HAP-1 (cell line): Measurements from ENCODE around the gene AMZ1.

Experiments used
- DNase-seq, 2 experiments: peaks; one replicate each; pipeline ENCODE4 v3.0.0-alpha.2; 2016 to 2020; ENCODE audit warnings: low spot score in 2 of 2
- H3K27me3 ChIP-seq: fragments of 250-450 bp; sonication (Bioruptor Pico); 2 replicates; pipeline ENCODE4 v1.5.1; 2020; ENCODE audit warnings: low read depth, mild to moderate bottlenecking, moderate library complexity
- H3K36me3 ChIP-seq: fragments of 250-450 bp; sonication (Bioruptor Pico); replicated peaks from 2 replicates; pipeline ENCODE4 v1.5.1; 2020; ENCODE audit warnings: mild to moderate bottlenecking
- H3K4me1 ChIP-seq: fragments of 250-450 bp; sonication (Bioruptor Pico); 2 replicates; pipeline ENCODE4 v1.5.1; 2020; ENCODE audit warnings: mild to moderate bottlenecking
- H3K4me3 ChIP-seq: fragments of 250-450 bp; sonication (Bioruptor Pico); 2 replicates; pipeline ENCODE4 v1.5.1; 2020; ENCODE audit warnings: mild to moderate bottlenecking, moderate library complexity
- H3K9me3 ChIP-seq: fragments of 250-450 bp; sonication (Bioruptor Pico); 2 replicates; pipeline ENCODE4 v1.5.1; 2020; ENCODE audit warnings: mild to moderate bottlenecking, moderate library complexity
- in situ Hi-C: fragments of 300-500 bp; cut with MboI; formaldehyde crosslinking; loops from 3 replicates; pipeline ENCODE4 v1.14.3; 2020; ENCODE audit warnings: low sequenced_read_pairs, inconsistent platforms, mixed read lengths

The AMZ1 gene

DNA sequence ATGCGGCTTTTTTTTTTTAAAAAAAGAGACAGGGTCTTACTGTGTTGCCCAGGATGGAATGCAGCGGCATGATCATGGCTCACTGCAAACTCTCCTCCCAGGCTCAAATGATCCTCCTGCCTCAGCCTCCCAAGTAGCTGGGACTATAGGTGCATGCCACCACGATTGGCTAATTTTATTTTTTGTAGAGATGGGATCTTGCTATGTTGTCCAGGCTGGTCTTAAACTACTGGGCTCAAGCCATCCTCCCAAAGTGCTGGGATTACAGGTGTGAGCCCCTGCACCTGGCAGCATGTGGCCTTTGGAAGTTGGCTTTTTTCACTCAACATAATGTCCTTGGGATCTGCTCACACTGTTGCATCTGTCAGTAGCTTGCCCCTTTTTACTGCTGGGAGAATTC is 65.1 kb downstream of the AMZ1 start:
- in situ Hi-C loops = no loop called here
- Histone ChIP-seq H3K27me3 (no peaks in the 10 kb centered on the region), H3K9me3 (no peaks in the 10 kb centered on the region), H3K4me3 (no peak overlapping the region), H3K36me3 (no peaks in the 10 kb centered on the region), H3K4me1 (peaks cover 7% of the 10 kb centered on the region)
- DNase-seq = no peak

DNA sequence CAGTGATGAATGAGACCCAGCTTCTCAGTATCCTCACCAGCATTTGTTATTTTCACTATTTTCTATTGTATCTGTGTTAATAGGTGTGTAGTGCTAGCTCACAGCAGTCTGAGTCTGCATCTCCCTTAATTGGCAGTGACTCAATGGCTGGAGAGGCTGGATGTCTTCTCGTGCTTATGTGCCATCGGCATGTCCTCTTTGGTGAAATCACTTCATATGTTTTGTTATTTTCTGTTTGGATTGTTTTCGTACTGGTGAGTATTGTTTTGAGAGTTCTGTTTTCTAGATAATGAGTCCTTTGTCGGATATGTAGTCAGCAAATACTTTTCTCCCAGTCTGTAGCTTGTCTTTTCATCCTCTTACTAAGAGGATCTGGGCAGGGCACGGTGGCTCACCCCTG is 66.1 kb downstream of the AMZ1 start:
- Histone ChIP-seq H3K4me3 (no peak overlapping the region), H3K36me3 (no peaks in the 10 kb centered on the region), H3K9me3 (no peaks in the 10 kb centered on the region), H3K4me1 (peaks cover 14% of the 10 kb centered on the region), H3K27me3 (no peaks in the 10 kb centered on the region)
- in situ Hi-C loops = no loop called here
- DNase-seq = no peak

- in situ Hi-C loops = no loop called here
- Histone ChIP-seq H3K36me3 (no peaks in the 10 kb centered on the region), H3K4me1 (peaks cover 14% of the 10 kb centered on the region), H3K9me3 (no peaks in the 10 kb centered on the region), H3K27me3 (no peaks in the 10 kb centered on the region), H3K4me3 (no peak overlapping the region)
- no peak for DNase-seq
Measured at GRCh38 chr7:2754912-2755311, 66.9 kb downstream of the AMZ1 start.

GRCh38 chr7:2755531-2755930 is 67.5 kb downstream of the AMZ1 start:
- H3K4me3 ChIP-seq = no peak overlapping the region
- H3K4me1 ChIP-seq = peaks cover 14% of the 10 kb centered on the region

DNA sequence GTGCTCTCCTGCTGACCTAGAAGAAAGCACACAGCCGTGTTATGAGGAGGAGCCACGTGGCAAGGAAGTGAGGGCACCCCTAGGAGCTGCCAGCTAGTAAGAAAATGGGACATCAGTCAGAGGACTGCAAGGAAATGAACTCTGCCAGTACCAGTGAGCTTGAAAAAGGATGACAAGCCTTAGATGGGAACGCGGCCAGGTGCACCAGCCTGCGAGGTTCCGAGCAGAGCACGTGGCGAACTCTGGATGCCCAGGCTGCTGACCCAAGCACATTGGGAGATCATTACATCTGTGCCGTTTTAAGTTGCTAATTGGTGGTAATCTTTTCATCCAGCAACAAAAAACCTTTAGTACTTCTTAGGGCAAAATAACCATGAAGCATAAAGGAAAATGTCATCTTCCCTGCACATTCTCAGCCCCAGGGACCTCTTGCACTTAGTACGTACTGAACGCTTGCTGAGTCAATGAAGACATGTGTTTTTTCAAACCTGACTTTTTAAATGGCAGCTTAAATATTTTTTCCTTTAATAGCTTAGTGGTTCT is 69.4 kb downstream of the AMZ1 start:
- Histone ChIP-seq H3K4me3 (no peak overlapping the region), H3K9me3 (no peaks in the 10 kb centered on the region), H3K4me1 (peaks cover 14% of the 10 kb centered on the region), H3K27me3 (no peaks in the 10 kb centered on the region), H3K36me3 (no peaks in the 10 kb centered on the region)
- no peak for DNase-seq
- in situ Hi-C loops = no loop called here

More at GRCh38 chr7:2755531-2755930, 67.5 kb downstream of the AMZ1 start:
- in situ Hi-C loops = no loop called here
- no peak for DNase-seq
- no peaks in the 10 kb centered on the region for H3K9me3 ChIP-seq
- no peaks in the 10 kb centered on the region for H3K36me3 ChIP-seq
- no peaks in the 10 kb centered on the region for H3K27me3 ChIP-seq

DNA sequence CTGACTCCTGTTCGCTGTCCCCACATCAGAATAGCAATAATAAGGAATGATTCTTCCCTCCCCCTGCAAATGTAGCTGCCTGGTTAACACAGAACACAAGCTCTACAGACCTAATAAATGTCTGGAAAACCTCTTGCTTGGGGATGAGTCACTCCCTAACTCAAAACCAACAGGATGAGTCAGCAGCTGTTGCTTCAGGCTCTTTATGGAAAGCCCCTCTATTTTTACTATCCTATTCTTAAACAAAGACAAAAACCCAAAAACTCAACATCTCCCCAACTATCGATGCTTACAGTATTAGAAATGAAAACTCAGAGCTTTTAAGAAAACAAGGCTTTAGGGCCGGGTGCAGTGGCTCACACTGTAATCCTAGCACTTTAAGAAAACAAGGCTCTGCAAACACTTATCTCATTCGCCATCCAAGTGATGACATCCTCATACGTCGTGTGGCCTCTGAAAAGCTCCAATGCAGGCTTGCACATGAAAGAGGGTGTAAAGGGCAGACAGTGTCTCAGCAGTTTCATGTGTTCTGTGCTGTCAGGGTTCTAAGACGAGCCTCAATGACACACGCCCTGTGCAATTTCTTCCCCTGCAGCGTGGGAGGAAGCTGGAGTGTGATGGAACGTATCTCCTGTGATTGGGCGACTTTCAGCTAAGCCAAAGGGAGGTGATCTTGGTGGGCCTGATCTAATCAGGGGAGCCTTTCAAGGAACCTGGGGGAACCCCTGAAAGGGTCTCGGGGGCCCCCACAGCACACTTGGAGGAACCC is 70.1 kb downstream of the AMZ1 start:
- no peak overlapping the region for H3K4me3 ChIP-seq
- no peaks in the 10 kb centered on the region for H3K36me3 ChIP-seq
- in situ Hi-C loops = no loop called here
- peak; percentile 46 to 67 for DNase-seq
- H3K4me1 ChIP-seq = peaks cover 14% of the 10 kb centered on the region
- no peaks in the 10 kb centered on the region for H3K9me3 ChIP-seq
- no peaks in the 10 kb centered on the region for H3K27me3 ChIP-seq

- H3K36me3 ChIP-seq = no peaks in the 10 kb centered on the region
- in situ Hi-C loops = no loop called here
- H3K4me3 ChIP-seq = no peak overlapping the region
Measured at GRCh38 chr7:2758673-2759616, 70.9 kb downstream of the AMZ1 start.

DNA sequence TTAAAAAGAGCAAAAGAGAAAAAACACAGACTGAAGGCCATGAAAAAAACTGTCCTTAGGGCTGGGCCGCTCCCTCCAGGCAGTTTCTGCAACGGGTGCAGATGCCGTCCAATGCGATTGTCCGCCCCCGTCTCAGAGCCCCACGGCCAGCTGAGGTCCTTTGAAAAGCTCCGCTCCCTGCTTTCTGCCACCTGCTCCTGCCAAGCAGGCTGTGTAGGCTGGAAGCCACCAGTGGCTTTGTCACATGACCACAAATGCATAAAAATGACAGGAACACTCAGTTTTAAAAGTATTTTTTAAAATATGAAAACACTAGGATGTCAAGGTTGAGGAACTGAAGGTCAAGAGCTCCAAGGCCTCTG is 71.7 kb downstream of the AMZ1 start:
- Histone ChIP-seq H3K9me3 (no peaks in the 10 kb centered on the region), H3K36me3 (no peaks in the 10 kb centered on the region), H3K4me3 (no peak overlapping the region), H3K27me3 (no peaks in the 10 kb centered on the region), H3K4me1 (peaks cover 14% of the 10 kb centered on the region)
- no peak for DNase-seq
- in situ Hi-C loops = no loop called here

More at GRCh38 chr7:2758673-2759616, 70.9 kb downstream of the AMZ1 start:
- no peaks in the 10 kb centered on the region for H3K9me3 ChIP-seq
- no peaks in the 10 kb centered on the region for H3K27me3 ChIP-seq
- no peak for DNase-seq
- peaks cover 14% of the 10 kb centered on the region for H3K4me1 ChIP-seq

GRCh38 chr7:2760098-2760889 is 72.3 kb downstream of the AMZ1 start:
- no peaks in the 10 kb centered on the region for H3K36me3 ChIP-seq

GRCh38 chr7:2761131-2761624 is 73.2 kb downstream of the AMZ1 start:
- no peaks in the 10 kb centered on the region for H3K9me3 ChIP-seq
- H3K36me3 ChIP-seq = no peaks in the 10 kb centered on the region
- peaks cover 14% of the 10 kb centered on the region for H3K4me1 ChIP-seq
- in situ Hi-C loops = no loop called here
- no peak overlapping the region for H3K4me3 ChIP-seq
- no peak for DNase-seq
- H3K27me3 ChIP-seq = no peaks in the 10 kb centered on the region

More at GRCh38 chr7:2760098-2760889, 72.3 kb downstream of the AMZ1 start:
- peaks cover 14% of the 10 kb centered on the region for H3K4me1 ChIP-seq
- H3K4me3 ChIP-seq = no peak overlapping the region
- H3K9me3 ChIP-seq = no peaks in the 10 kb centered on the region
- in situ Hi-C loops = no loop called here
- peak; percentile 30 to 53 for DNase-seq
- no peaks in the 10 kb centered on the region for H3K27me3 ChIP-seq

DNA sequence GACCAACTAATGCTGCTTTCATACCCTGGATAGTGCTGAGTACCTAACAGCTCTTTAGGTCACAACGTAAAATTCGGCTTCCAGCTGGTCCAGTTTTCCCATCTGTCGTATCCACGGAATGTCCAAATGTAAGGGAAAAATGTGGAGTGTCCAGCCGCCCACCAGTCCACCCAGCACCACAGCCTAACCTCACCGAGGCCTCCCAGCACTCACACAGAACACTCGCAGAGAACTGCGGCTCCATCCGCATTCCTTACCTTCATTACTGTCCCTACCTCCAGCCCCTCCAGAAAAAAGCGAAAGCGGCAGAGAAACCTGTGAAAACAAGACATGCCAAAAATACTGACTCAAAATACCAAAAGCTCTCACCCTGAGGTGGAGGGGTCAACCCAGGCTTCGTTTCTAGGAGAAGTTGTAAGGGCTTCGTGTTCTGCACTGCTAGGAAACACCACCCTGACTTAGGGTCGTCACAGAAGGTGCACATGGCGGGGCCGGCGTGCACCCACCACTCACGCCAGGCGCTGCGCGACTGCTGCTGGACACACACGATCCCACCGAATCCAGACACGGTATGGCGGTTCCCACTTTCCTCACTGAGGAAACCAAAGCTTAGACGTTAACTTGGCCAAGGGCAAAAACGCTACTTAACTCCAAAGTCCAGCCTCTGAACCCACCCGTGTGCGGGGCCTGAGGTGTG is 73.9 kb downstream of the AMZ1 start:
- in situ Hi-C loops = no loop called here
- no peak for DNase-seq

GRCh38 chr7:2763597-2763996 is 75.6 kb downstream of the AMZ1 start:
- in situ Hi-C loops = no loop called here
- DNase-seq = no peak
- Histone ChIP-seq H3K4me3 (no peak overlapping the region), H3K27me3 (no peaks in the 10 kb centered on the region), H3K36me3 (no peaks in the 10 kb centered on the region), H3K4me1 (peaks cover 3% of the 10 kb centered on the region), H3K9me3 (no peaks in the 10 kb centered on the region)

More for the DNA sequence above, 73.9 kb downstream of the AMZ1 start:
- Histone ChIP-seq H3K4me3 (no peak overlapping the region), H3K9me3 (no peaks in the 10 kb centered on the region), H3K4me1 (peaks cover 14% of the 10 kb centered on the region), H3K27me3 (no peaks in the 10 kb centered on the region), H3K36me3 (no peaks in the 10 kb centered on the region)

- Histone ChIP-seq H3K9me3 (no peaks in the 10 kb centered on the region), H3K4me1 (no peaks in the 10 kb centered on the region), H3K4me3 (no peak overlapping the region), H3K27me3 (no peaks in the 10 kb centered on the region), H3K36me3 (no peaks in the 10 kb centered on the region)
- in situ Hi-C loops = no loop called here
- DNase-seq = no peak
Measured at GRCh38 chr7:2764621-2765020, 76.6 kb downstream of the AMZ1 start.
